Measurements from ENCODE around the gene HSPA1L.

GRCh38 chr6:31784098-31784925 lies 30.8 kb downstream of the HSPA1L start:
- TF ChIP-seq CTCF (IDR thresholded peaks at IDR 0.05) (no peak), POLR2A (IDR thresholded peaks at IDR 0.05) (no peak)

All from lower leg skin (tissue), 3 donors.